ENCODE results near the gene ITGA1.

Gene ITGA1

GRCh38 chr5:52922384-52922783 is 134.7 kb downstream of the ITGA1 start (continued):
- TF ChIP-seq, protein P1, sequence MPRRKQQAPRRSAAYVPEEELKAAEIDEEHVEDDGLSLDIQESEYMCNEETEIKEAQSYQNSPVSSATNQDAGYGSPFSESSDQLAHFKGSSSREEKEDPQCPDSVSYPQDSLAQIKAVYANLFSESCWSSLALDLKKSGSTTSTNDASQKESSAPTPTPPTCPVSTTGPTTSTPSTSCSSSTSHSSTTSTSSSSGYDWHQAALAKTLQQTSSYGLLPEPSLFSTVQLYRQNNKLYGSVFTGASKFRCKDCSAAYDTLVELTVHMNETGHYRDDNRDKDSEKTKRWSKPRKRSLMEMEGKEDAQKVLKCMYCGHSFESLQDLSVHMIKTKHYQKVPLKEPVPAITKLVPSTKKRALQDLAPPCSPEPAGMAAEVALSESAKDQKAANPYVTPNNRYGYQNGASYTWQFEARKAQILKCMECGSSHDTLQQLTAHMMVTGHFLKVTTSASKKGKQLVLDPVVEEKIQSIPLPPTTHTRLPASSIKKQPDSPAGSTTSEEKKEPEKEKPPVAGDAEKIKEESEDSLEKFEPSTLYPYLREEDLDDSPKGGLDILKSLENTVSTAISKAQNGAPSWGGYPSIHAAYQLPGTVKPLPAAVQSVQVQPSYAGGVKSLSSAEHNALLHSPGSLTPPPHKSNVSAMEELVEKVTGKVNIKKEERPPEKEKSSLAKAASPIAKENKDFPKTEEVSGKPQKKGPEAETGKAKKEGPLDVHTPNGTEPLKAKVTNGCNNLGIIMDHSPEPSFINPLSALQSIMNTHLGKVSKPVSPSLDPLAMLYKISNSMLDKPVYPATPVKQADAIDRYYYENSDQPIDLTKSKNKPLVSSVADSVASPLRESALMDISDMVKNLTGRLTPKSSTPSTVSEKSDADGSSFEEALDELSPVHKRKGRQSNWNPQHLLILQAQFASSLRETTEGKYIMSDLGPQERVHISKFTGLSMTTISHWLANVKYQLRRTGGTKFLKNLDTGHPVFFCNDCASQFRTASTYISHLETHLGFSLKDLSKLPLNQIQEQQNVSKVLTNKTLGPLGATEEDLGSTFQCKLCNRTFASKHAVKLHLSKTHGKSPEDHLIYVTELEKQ (tag by site-specific recombination; IDR thresholded peaks at IDR 0.05; ENCODE audit: borderline replicate concordance): 0 out of 2 replicates have a peak, but pooled peaks have one; percentile 19
- TF ChIP-seq, protein P2, sequence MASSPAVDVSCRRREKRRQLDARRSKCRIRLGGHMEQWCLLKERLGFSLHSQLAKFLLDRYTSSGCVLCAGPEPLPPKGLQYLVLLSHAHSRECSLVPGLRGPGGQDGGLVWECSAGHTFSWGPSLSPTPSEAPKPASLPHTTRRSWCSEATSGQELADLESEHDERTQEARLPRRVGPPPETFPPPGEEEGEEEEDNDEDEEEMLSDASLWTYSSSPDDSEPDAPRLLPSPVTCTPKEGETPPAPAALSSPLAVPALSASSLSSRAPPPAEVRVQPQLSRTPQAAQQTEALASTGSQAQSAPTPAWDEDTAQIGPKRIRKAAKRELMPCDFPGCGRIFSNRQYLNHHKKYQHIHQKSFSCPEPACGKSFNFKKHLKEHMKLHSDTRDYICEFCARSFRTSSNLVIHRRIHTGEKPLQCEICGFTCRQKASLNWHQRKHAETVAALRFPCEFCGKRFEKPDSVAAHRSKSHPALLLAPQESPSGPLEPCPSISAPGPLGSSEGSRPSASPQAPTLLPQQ (tag by site-specific recombination; IDR thresholded peaks at IDR 0.05): no peak
- no peak for TF ChIP-seq ZNF837 (tag by site-specific recombination; IDR thresholded peaks at IDR 0.05)
- peak; percentile 15; the same call in 1 of the 2 replicates for TF ChIP-seq OSR2 (tag by site-specific recombination; IDR thresholded peaks at IDR 0.05)
- TF ChIP-seq ZBTB17 (tag by site-specific recombination; IDR thresholded peaks at IDR 0.05): 0 out of 2 replicates have a peak, but pooled peaks have one; percentile 32
- TF ChIP-seq AEBP2 (tag by site-specific recombination; IDR thresholded peaks at IDR 0.05; ENCODE audit: borderline replicate concordance): no peak
- no peak for TF ChIP-seq OVOL3 (tag by site-specific recombination; IDR thresholded peaks at IDR 0.05)
- TF ChIP-seq ZNF558 (tag by site-specific recombination; IDR thresholded peaks at IDR 0.05): no peak
- TF ChIP-seq REPIN1 (tag by site-specific recombination; IDR thresholded peaks at IDR 0.05; ENCODE audit: low read depth): no peak
- peak; percentile 36; the same call in 1 of the 2 replicates for TF ChIP-seq GLIS1 (tag by site-specific recombination; IDR thresholded peaks at IDR 0.05)
- no peak for TF ChIP-seq ZNF366 (tag by site-specific recombination; conservative IDR thresholded peaks at IDR 0.05)
- 0 out of 2 replicates have a peak, but pooled peaks have one; percentile 24 for TF ChIP-seq ZXDB (tag by site-specific recombination; IDR thresholded peaks at IDR 0.05)

DNA sequence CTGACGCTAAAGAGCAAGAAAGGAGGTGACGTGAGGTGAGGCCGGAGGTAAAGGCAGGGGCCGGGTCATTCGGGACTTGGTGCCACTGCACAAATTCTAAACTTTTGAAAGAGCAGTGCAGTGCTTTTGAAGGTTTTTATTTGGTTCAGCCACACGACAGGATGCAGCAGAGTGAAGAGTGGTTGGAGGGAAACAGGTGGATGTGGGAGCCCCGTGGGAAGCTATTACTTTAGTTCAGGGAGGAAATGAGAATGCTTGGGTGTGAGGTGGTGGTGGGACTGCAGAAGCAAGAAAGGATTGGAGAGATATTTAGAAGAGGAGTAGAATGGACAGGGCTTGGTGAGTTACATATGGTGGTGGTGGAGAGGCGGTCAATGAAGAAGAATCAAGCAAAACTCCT is 136.7 kb downstream of the ITGA1 start:
- Histone ChIP-seq H3K27ac (ENCODE audit: extremely low read depth, low read depth, low read length) (no peak overlapping the region), H3K4me3 (ENCODE audit: low read depth, low read length) (no peak overlapping the region), H3K36me3 (ENCODE audit: control insufficient read depth in 2 of 2, insufficient read depth in 1 of 2, low read length in 2 of 2) (no peaks in the 10 kb centered on the region), H3K4me1 (ENCODE audit: control insufficient read depth, insufficient read depth, low read length) (peaks cover 3% of the 10 kb centered on the region; the same call in 1 of the 2 replicates), H3K9me3 (ENCODE audit: control insufficient read depth, insufficient read depth, low read depth, low read length) (no peaks in the 10 kb centered on the region)
- CTCF ChIA-PET: interaction anchor here (1.2 to 4.0 kb wide), 2 partner anchors 24 to 173 kb away, joined by 4 to 20 read pairs; no protein-coding TSS in a partner anchor
- TF ChIP-seq EGR2 (tag by site-specific recombination; IDR thresholded peaks at IDR 0.05; ENCODE audit: low read depth) (peak; percentile 38; the same call in 1 of the 2 replicates), ZFHX2 (tag by site-specific recombination; conservative IDR thresholded peaks at IDR 0.05) (0 out of 2 replicates have a peak, but pooled peaks have one; percentile 23), GLIS1 (tag by site-specific recombination; IDR thresholded peaks at IDR 0.05) (no peak)
- POLR2A ChIA-PET: no interaction called here

DNA sequence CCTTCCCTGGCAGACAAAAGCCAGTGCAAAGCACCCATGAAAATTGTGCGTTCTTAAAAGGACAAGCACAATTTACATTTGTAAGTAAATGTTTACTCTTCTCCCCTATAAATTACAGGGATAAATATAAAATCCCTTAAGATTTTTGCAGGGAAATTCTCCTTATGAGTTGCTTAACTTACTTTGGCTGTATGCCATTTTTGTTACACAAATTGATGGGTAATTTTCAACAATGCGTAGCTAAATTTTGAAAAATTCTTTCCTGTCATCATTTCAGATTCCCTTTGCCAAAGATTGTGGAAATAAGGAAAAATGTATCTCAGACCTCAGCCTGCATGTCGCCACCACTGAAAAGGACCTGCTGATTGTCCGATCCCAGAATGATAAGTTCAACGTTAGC is 137.3 kb downstream of the ITGA1 start:
- Histone ChIP-seq H3K27ac (ENCODE audit: extremely low read depth, low read depth, low read length) (no peak overlapping the region), H3K4me3 (ENCODE audit: low read depth, low read length) (no peak overlapping the region), H3K36me3 (ENCODE audit: control insufficient read depth in 2 of 2, insufficient read depth in 1 of 2, low read length in 2 of 2) (no peaks in the 10 kb centered on the region), H3K4me1 (ENCODE audit: control insufficient read depth, insufficient read depth, low read length) (peaks cover 3% of the 10 kb centered on the region; the same call in 1 of the 2 replicates), H3K9me3 (ENCODE audit: control insufficient read depth, insufficient read depth, low read depth, low read length) (no peaks in the 10 kb centered on the region)
- ChIA-PET POLR2A (no interaction called here), CTCF (interaction anchor here (1.0 kb wide), 1 partner anchor 19 kb away, joined by 5 read pairs; no protein-coding TSS in a partner anchor)
- TF ChIP-seq ZNF660 (tag by site-specific recombination; IDR thresholded peaks at IDR 0.05) (no peak), ZNF274 (IDR thresholded peaks at IDR 0.05; ENCODE audit: low read length) (no peak), ZNF274 (tag by site-specific recombination; IDR thresholded peaks at IDR 0.05; ENCODE audit: borderline replicate concordance) (no peak), SCRT1 (tag by site-specific recombination; IDR thresholded peaks at IDR 0.05; ENCODE audit: borderline replicate concordance) (no peak), ZNF341 (tag by site-specific recombination; IDR thresholded peaks at IDR 0.05; ENCODE audit: low read depth) (no peak), ZNF776 (tag by site-specific recombination; IDR thresholded peaks at IDR 0.05; ENCODE audit: borderline replicate concordance) (no peak), ZNF664 (tag by site-specific recombination; IDR thresholded peaks at IDR 0.05) (no peak), ZNF292 (tag by site-specific recombination; IDR thresholded peaks at IDR 0.05; ENCODE audit: borderline replicate concordance, low read depth) (no peak), TCF7L2 (IDR thresholded peaks at IDR 0.05; ENCODE audit: borderline replicate concordance, low read depth, low read length) (no peak)
- TF ChIP-seq, protein P3, sequence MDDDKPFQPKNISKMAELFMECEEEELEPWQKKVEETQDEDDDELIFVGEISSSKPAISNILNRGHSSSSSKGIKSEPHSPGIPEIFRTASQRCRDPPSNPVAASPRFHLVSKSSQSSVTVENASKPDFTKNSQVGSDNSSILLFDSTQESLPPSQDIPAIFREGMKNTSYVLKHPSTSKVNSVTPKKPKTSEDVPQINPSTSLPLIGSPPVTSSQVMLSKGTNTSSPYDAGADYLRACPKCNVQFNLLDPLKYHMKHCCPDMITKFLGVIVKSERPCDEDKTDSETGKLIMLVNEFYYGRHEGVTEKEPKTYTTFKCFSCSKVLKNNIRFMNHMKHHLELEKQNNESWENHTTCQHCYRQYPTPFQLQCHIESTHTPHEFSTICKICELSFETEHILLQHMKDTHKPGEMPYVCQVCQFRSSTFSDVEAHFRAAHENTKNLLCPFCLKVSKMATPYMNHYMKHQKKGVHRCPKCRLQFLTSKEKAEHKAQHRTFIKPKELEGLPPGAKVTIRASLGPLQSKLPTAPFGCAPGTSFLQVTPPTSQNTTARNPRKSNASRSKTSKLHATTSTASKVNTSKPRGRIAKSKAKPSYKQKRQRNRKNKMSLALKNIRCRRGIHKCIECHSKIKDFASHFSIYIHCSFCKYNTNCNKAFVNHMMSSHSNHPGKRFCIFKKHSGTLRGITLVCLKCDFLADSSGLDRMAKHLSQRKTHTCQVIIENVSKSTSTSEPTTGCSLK (tag by site-specific recombination; IDR thresholded peaks at IDR 0.05): no peak
- TF ChIP-seq, protein P4, sequence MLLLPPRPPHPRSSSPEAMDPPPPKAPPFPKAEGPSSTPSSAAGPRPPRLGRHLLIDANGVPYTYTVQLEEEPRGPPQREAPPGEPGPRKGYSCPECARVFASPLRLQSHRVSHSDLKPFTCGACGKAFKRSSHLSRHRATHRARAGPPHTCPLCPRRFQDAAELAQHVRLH (tag by site-specific recombination; IDR thresholded peaks at IDR 0.05): no peak
